Measurements from ENCODE around the gene METTL3. TPM values are rescaled to one million over a fixed set of nuclear protein-coding genes. Genes with fewer than 3 reads are reported as not detected.
A peak's percentile ranks its signal among the peaks of the same experiment; 100 is the strongest.

METTL3 gene
- total RNA-seq, 1 experiment from 2014 or later = 74.3 TPM

GRCh38 chr14:21476925-21477681, 34.0 kb downstream of the METTL3 start, which contains the start of the genes RAB2B and TOX4:
Gene RAB2B, minus strand, starts transcription at chr14:21476959. Its CDS starts 87 bp downstream, at chr14:21476872.
Gene TOX4, plus strand, starts transcription at chr14:21477195. Its CDS starts 84 bp downstream, at chr14:21477279.
- DNase-seq (ENCODE audit: low read depth) = peak; percentile 98

GRCh38 chr14:21476523-21476924, 34.6 kb downstream of the METTL3 start:
- DNase-seq (ENCODE audit: low read depth) = no peak

- DNase-seq (ENCODE audit: low read depth) = no peak
These were observed 35.2 kb downstream of the METTL3 start for GRCh38 chr14:21475767-21476522.

- DNase-seq (ENCODE audit: low read depth) = peak; percentile 96
These were observed 43.5 kb downstream of the METTL3 start for GRCh38 chr14:21467616-21468015.

DNA sequence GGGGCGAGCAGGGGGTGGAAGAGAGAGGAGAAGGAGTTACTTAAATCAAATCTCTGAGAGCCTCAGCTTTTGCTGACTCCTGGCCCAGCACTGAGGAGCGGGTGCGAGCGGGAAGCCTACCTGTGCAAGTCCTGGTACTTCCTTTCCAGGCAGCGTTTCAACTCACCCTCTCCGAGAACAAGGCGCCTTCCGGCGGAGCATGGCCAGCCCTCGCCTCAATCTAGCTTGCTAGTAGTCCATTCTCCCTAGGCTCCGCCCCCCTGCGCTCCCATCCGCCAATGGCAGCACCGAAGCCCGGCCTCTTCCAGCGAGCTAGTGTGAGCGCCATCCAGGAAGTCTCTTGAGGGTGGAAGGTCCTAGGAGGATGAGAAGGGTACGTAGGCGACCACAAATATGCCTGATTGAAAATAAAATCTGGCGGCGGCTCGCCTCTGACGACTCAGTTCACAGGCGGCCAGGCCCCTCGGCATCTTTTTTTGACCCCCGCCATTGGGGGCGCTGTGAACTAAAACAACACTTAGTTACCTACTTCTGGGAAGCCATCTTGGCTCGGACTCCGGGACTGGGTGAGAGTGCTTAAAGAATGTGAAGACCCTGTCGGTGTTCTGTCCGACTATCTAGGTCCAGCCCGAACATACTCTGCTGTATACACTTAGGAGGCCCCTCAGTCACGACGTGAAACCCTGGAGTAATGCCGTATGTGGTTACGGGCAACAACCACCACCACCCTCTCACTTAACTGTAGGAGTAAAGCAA, 55.0 kb downstream of the METTL3 start, which contains the start of gene CHD8:
Gene CHD8 (minus strand): TSS at position 212 of the 756 bp plus-strand sequence. CDS start 24,480 bp downstream, outside the sequence.
- peak; percentile 100 for DNase-seq (ENCODE audit: low read depth)

DNA sequence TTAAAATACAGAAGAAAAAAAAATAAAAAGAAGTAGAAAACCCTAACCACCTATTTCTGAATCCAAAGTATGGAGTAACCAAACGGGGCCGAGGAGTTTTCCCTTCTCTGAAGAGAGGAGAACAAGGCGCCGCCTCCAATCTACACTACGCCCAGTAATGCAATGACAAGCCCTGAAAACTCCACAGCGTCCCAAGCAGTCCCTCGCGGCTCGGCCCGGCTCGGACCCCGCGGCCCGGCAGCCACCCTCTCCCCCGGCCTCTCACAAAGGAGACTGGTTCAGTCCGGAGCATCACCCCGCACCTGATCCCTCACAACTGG, 55.6 kb downstream of the METTL3 start:
- DNase-seq (ENCODE audit: low read depth) = no peak

DNA sequence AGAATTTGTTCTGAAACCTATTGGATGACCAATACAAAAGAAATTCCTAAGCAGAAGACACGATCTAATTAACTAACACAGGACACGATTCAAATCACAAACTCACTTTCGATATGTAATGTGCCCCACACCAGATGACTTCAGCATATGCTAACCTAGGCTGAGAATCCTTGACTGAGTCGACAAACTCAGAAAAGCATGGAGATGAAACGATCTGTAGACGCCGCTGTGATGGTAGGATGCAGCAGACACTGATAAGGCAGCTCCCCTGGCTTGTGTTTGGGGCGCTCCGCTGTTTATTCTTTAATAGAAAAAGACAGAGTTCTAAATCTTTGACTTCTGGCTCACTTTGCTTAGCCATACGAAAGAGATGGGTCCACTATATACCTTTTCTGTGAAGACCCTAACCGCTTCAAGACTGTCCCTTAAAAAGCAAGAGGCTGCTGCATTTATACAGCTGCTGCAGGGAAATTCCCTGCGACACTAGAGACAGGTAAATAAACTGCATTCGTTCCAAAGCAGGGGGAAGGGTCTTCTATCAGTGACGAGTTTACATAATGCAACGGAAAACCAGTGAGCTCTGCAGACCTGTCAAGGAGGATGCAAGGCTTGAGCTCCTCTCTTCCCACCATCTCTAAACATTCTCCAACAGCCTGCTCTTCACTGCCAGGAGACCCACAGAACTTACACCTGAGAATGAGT, 56.1 kb downstream of the METTL3 start:
- DNase-seq (ENCODE audit: low read depth) = no peak

GRCh38 chr14:21449899-21450216, 61.3 kb downstream of the METTL3 start:
- no peak for DNase-seq (ENCODE audit: low read depth)

Other genes with a start within 250 kb of the METTL3 start
- gene HNRNPC, start 241.9 kb downstream of the METTL3 start, total RNA-seq (2014; rRNA removed) = 877 and 1,010 TPM in 2 replicates
- gene RPGRIP1, start 231.3 kb downstream of the METTL3 start, total RNA-seq (2014; rRNA removed) = not detected in 2 replicates
- gene SUPT16H, start 127.3 kb downstream of the METTL3 start, total RNA-seq (2014; rRNA removed) = 123 and 132 TPM in 2 replicates
- gene CHD8, start 55.2 kb downstream of the METTL3 start, total RNA-seq (2014; rRNA removed) = 49.1 and 50.1 TPM in 2 replicates
- 36.5 and 39.9 TPM in 2 replicates for gene RAB2B, start 34.4 kb downstream of the METTL3 start, total RNA-seq (2014; rRNA removed)
- gene TOX4, start 34.1 kb downstream of the METTL3 start, total RNA-seq (2014; rRNA removed) = 30.7 and 44.7 TPM in 2 replicates
- 3.5 and 7.1 TPM in 2 replicates for gene SALL2, start 15.0 kb upstream of the METTL3 start, total RNA-seq (2014; rRNA removed)
- not detected in 2 replicates for gene OR10G3, start 68.7 kb upstream of the METTL3 start, total RNA-seq (2014; rRNA removed)
- gene OR10G2, start 123.6 kb upstream of the METTL3 start, total RNA-seq (2014; rRNA removed) = not detected in 2 replicates
- gene OR4E2, start 142.5 kb upstream of the METTL3 start, total RNA-seq (2014; rRNA removed) = not detected in 2 replicates
- 0.06 TPM in 1 of 2 replicates, not detected in the other for gene OR4E1, start 162.5 kb upstream of the METTL3 start, total RNA-seq (2014; rRNA removed)

All from LHCN-M2 (cell line).